ENCODE results near the gene GLS.
A peak's percentile ranks its signal among the peaks of the same experiment; 100 is the strongest.
"Not testable (repeated sequence)": the region's sequence is repeated elsewhere in the genome, so short reads cannot be mapped to it uniquely, and the experiment has no call there.

The GLS gene

DNA sequence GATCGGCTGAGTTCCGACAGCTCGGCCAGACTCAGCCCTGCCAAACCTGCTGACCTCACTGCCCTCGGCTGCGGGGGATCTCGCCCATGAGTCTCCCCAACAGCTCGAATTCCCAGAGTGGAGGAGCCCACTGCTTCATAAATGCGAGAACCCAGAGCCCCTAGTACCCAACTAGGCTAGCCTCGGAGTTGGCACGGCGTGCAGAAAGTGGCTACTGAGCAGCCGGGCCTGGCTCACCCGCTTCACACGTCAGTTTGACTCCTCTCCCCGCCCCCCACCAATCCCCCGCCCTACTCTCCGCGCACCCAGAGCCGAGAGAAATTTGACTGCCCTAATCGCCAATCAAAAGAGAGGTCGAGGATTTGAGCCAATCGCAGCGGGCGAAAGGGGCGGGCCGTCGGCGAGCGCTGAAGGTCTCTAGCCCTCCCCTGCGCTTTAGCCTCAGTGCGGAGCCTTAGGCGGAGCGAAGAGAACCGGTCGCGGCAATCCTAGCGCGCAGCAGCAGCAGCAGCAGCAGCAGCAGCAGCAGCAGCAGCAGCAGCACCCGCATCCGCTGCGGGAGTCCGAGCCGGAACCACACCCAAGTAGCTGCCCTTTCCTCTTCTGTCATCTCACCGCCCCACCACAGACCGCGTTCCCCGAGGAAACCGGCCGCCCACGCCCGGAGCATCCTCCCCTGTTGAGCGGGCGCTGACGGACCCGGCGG lies at the start of gene GLS:
TSS of gene GLS (plus strand) at position 444 of the 706 bp plus-strand sequence. CDS start 264 bp downstream, outside the sequence.
- DNase-seq = peak; percentile 90 to 99 (median 97)

DNA sequence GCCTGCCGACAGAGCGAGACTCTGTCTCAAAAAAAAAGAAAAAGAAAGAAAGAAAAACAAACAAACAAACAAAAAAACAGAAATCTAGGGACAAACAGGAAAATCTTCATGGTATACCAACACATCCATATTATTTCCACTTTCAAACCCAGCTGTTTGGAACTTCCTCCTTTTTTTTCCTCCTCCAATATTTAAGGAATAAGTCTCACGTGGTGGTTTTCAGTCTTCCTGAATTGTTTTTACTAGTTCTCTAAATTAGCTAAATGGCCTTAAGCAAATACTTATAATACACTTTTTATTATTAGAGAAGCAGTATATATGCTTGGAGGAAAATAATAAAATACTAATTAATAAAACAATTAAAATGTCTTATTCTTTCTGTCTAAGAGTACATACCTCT lies 48.7 kb upstream of the GLS start:
- DNase-seq = no peak

DNA sequence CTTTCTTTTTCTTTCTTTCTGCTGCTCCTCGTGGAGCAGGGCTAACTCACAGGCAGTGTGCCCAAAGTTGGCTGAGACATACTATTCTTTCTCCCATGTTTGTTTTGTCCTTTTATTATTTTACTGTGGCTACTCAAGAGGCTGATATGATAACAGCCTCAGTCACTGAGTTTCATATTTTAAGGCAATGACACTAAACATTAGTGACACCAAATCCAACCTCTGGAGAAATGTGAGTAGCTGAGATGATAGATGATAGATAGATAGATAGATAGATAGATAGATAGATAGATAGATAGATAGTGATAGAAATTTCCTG lies 45.8 kb upstream of the GLS start:
- DNase-seq = no peak

DNA sequence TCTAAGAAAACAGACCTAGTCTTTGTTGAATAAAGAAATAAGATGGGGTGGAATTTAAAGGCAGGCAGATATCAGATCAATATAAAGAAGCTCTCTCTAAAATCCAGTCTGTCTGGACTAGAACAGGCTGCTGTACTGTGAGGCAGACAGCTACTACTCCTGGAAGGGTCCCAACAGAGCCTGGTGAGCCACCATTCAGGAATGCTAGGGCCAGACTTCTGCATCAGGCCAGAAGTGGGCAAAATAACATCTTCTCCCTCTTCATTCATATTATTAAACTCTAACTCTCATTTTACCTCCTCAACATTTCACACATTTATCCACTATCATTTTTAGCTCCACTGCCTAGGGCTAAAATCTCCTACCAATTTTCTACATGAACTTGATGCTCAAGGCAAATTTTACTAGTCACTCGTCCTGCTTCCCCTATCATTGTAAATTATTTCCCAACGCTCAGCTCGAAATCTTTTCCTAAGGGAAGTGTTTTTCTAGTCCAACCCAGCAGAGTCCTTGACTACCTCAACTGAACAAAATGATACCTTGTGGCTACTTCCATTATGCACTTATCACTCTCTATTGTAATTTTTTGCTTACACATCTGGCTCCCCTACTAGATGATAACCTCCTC lies 45.2 kb upstream of the GLS start:
- DNase-seq = no peak

DNA sequence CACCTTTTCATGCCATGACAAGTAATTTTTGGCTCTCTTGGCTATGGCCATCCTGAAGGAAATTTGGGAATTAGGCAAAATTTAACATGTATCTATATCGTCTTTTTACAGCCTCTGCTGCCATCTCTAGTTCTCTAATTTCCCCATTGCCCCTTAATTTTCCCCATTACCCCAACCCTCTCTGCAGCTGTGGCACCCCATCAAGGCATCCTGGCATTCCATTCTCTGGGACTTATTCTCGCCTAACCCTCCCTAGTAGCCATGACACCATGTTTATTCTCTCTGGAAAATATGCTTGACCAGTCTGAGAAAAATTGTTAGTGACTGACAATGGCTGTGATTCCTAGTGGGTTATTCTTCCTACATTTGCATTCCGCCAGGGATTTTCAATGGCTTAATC lies 43.9 kb upstream of the GLS start:
- DNase-seq = no peak

DNA sequence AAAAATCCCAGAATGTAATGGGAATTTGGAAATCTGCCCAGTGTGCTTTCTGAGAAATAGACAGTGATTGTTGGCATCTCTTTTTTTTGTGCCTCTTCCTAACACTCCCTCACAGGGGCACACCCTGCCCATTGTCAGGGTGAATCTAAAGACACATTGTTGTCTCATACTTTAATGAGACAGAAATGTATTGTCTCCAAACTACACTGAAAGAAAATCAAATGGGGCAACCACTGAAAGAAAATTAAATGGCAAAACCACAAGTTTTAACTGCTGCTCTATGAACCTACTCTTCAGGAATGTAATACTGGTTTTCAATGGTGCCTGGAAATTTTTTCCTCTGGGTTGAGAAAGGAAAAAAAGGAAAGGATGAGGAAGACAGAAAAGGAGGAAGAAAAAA lies 43.2 kb upstream of the GLS start:
- DNase-seq = no peak

DNA sequence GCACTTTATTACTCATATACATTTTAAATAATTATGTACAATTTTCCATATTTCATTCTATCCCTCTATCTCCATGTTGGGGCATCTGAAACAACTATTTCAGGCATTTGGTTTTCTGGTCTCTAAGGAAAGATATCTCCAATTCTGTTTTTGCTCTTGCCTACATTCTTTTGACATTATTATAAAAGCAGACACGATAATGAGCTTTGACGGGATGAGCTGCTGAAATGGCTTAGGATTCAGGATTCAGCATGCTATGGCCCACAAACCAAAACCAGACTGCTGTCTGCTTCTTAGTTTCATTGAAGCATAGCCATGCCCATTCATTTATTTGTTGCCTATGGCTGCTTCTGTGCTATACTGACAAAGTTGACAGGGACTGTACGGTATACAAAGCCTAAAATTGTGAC lies 42.7 kb upstream of the GLS start:
- DNase-seq = no peak

DNA sequence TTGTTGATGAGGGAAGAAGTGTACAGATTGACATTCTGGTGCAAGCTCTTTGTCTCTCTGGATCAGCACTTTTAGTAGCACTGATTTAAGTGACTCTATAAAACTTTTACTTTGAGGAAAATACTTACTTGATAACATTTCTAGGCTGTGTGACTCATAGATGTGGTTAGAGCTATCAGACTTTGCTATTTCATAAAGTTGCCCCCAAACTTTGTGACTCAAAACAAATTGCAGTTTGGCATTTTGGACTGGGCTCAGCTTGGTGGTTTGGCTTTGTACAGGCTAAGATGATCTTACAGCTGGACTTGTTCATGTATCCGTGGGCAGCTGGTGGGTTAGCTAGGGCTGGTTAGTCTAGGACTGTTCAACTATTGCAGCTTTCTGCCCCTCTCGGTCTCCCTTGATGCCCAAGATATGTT lies 42.1 kb upstream of the GLS start:
- no peak for DNase-seq

DNA sequence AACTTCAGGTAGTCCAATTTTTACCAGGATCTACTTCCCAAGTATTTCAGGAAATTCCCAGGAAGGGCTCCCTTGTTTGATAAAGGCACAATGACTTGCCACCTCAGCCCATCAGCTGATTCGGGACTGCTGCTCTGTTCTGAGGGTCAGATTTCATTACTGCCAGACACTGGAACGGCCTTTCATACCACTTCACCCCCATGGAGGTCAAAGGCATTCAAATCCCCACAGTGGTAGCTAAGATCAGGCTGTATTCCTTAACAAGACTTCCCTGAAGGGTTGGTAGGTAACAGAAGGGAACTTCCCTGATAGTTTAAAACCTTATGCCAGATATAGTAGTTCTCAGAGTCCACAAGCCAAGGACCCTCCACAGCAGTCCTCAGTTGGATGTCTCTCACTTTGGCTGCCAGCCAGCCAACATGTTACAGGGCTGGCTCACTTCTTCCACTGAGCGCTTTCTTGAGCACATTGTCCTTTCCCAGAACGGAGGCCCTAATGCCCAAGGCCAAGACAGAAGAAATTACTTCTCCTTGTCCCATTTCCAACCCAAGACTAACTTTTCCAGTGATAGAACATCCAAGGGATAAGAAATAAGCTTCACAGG lies 40.0 kb upstream of the GLS start:
- peak in 1 of 3 experiments; percentile 17 for DNase-seq

DNA sequence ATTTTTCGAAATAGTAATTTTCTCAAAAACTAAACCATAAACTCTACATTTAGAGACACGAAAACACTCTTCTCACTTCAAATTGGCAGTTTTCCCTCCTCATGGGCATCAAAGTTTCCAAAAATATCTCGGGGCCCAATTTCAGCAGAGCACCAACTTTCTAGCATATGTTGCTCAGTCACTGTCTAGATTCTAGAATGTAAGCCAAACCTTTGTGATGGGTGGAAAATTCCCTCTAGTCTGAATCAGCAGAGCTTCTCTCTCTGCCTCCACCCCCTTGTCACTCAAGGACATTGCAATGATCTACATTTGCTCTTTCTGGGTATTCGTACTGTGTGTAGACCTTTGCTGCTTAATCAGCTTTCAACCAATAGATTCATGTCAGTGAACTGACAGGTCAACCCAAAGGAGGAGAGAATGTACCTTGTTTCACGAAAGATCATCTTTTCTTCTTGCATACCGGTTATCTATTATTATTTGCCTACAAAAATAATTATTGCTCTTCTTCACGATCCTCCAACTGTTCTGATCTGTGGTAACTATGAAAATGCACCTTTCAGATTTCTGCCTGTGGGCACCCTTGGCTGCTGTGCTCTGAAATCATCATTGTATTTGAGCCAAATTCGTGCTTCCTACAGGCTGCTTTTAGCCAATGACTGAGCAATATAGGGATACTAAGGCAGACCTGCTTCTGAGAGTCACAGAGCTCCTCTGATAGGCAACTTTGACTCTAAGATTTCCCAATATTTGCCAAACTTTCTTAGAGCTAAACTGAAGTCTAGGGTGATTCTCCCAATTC lies 38.7 kb upstream of the GLS start:
- no peak for DNase-seq

DNA sequence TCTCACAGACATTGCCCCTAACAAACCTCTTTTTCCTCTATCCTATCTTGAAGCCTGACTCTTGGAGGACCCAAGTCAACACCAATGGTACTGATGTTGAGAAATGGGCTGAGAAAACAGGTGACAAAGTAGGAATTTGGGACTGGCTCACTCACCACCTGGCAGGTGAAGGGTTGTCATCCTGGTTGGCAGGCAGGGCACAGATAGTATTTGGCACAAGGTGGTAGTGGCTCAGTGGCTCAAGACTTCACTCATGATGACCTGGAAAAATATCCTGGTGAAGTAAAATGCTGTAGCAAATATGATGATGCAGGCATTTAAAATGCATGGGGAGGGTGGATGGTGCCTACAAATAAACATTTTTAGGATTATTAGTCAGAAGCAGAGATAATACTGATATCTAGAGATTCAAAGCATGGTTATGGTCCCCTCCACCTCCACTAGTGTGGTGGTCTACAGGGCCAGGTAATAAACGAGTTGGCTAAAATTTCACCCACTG lies 38.0 kb upstream of the GLS start:
- DNase-seq = no peak

DNA sequence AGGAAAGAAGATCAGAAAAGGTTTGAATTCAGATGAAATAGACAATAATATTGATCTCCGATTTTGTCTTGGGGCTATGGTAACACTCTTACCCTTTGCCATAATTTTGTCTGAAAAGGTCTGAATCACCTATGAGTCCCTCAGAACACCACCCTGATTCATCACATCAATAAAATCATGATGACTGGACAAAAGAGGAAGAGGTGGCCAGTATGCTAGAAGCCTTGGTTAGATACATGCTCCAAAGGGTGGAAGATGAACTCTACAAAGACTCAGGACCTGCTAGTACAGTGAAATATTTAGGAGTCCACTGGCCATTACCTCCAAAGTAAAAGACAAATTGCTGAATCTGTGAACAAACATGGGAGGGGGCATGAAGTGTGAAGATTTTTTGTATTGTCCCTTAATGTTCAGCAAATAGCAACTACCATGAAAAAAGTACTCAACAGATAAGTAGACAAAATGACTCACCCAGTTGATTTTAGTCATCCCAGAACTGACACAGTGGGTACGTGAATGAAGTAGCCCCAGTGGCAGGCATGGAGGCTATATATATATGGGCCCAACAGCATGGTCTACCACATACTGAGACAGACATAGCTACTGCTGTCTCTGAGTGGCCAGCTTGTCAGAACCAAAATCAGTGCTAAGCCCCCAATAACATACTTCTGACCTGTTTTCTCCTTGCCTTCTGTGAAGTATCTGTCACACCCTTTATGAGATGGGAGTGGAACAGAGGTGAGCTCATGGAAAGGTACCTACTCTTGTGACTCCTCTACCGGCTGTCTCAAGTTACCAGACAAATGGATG lies 36.5 kb upstream of the GLS start:
- no peak for DNase-seq

DNA sequence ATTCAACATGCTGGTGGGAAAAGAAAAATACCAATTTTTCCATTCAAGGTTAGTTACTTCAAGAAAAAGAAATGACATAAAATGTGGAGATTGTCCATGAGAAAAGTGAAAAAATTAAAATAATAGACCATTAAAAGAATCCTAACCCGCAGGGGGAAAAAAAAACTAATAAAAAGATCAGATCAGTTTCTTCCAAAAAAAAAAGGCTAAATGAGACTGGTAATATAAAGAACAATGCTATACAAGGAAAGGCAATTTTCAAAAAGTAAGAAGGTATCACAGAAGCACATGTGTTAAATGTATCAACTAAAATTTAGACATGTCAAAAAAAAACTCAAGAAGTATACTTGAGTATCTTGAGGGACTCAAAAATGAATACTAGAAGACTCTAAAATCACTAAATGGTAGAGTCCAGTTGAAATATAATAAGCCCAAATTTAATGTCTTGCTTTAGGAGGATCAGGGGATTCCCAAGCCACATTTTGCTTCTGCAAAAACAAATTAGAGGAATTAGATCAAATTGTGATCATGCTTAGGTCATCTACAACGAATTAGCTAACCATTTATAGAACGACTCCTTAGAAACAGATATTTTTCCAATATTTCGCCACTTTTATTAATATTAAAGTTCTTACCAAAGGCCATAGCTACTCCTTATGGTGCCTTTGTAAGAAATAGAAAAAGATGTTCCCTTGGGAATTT lies 35.8 kb upstream of the GLS start:
- no peak for DNase-seq

DNA sequence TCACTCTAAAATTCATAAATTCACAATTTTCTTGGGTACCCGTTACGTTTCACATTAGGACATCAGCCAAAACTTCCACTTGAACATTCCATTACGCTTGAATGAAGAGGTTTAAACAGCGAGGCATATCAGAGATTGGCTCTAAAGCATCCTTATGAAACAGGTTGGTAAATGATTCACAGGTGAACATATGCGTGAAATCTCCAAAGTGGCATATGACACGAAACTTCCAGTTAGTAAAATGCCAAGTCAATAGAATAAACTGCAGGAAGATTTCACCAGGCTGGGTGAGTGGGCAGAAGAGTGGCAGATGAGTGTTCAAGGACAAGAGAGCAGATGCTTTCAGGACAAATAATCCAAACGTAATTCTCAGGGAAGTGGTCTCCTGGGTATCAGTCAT lies 33.9 kb upstream of the GLS start:
- peak in 1 of 3 experiments; percentile 82 for DNase-seq

DNA sequence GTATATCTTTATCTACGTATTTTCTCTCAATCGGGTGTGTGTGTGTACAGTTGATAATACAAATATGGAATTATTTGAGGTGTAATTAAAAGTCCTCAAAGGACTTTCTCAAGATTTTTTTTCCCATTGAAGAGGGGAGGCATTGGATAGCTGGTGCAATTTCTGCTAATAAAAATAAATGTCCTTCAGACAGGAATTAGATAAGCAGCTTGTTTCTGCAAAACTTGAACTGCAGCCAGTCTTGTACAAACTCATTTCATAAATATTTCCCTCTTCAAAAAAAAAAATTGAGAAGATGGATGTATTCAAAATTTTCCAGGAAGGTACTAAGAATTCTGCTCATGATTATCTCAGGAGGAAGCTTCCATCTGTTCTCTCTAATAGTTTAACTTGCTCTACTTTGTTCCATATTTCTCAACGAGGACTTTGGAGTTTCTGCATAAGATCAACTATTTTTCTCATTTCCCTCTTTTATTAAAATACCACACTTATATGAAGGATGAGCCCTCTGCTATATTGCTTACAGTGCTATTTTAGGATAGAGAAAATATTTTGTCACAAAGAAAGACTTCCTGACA lies 33.0 kb upstream of the GLS start:
- DNase-seq = no peak

DNA sequence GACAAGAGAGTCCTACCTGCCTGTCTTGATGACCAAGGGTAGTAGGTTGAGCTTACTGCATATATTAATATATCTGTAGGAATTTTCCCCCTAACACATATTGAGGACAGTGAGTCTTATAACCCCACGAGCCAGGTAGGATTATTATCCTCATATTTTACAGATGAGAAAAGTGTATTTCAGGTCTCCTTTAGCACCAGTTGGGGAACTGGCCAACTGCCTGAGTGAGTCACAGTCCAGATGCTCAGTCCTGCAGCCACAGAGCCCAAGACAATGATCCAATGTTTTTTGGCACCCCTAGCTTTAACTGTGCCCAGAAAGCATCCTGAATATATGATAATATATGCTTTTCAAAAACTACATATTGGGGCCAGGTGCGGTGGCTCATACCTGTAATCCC lies 30.8 kb upstream of the GLS start:
- no peak for DNase-seq

DNA sequence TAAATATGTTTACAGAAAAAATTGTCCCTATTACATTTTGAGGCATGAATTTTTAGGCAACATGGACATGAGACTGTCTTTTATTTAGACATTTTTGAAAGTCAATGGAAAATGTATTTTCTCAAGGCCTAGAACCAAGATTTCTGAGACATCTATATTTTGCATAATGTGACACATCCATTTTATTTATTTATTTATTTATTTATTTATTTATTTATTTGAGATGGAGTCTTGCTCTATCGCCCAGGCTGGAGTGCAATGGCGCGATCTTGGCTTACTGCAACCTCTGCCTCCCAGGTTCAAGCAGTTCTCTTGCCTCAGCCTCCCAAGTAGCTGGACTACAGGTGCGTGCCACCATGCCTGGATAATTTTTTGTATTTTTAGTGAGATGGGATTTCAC lies 27.6 kb upstream of the GLS start:
- DNase-seq = not testable (repeated sequence)

DNA sequence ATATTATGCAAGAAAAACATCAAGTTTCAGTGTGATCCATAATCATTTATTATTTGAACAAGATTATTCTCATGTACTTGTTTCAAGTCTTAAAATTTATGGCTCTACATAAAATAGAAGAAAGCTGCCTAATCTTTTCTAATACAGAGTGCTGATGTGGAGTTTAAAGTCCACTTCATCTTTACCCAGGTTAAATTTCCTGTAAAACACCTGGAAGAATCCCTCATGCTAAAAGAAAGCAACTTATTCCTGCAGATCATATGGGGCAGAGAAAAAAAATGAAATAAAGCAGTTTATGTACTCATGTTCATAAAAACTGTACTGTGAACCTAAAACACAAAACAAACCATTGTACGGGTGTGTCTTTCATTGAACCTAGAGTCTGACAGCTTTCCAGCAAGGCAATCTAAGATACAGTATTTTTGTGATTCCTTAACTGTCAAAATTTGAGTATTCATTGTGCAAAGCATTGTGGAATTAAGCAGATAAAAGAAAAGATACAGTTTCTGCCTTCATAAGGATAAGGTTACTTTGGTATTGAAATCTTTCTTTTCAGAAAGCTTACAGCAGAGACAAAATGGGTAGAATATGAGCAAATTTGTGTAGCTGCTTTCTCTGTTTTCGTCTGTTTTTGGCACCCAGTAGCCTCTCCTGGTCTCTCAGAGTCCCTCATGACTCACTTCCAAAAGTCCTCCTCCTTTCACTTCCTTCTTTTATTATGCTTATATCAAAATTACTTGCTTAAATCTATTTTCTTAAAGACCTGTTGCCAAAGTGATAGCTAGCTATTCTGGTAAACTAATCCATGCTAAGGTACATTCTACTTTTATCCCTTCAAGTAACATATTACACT lies 26.9 kb upstream of the GLS start:
- DNase-seq = no peak

DNA sequence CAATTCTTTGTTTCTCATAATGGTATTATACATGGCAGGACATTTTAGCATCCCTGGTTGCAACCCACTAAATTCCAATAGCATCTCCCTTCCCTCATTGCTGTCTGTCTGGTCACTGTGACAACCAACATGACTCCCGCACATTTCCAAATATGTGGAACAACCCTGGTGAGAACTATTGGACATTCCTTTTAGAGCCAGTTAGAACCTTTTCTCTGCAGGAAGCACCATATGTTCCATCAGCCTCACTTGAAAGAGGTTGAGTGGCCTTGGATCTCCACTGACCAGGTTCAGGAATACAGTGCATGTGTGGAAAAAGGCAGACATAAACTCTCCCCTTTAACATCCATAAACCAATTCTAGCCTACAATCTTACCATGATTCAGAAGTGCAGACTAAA lies 25.9 kb upstream of the GLS start:
- DNase-seq = no peak

DNA sequence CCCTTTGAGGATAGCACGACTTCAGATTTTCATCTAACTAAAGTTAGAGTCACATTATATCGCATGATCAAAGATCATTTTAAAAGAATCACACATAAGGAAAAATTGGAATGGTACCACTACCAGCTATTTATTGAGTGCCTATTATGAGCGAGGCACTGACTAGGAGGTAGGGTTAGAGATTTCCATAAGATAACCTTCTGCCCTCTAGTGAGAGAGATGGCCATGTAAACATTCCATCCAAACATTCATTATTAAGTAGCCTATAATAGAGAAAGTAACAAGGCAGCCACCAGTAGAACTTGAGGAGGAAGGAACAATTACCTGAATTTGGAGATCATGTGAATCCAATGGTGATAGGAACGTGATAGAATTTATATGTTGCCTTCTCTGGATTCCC lies 25.4 kb upstream of the GLS start:
- DNase-seq = no peak

DNA sequence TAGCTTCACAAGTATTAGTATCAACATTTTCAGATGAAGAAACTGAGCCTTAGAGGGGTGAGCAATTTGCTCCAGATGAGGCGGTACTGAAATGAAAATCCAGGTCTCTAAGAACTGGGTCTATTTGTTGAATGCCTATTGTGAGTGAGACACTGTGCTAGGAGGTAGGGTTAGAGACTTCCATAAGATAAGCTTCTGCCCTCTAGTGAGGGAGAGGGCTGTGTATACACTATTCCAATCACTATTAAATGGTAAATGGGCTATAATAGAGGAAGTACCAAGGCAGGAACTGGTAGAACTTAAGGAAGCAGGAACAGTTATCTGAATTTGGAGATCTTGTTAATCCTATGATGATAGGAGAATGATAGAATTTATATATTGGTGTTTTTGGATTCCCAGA lies 23.6 kb upstream of the GLS start:
- DNase-seq = no peak
